H4 (cell line): ENCODE data around the gene GJE1. TPM values are rescaled to one million over a fixed set of nuclear protein-coding genes. Genes with fewer than 3 reads are reported as not detected.
"Not testable (repeated sequence)": the region's sequence is repeated elsewhere in the genome, so short reads cannot be mapped to it uniquely, and the experiment has no call there.

Experiments used
- DNase-seq: peaks from one replicate; pipeline ENCODE4 v3.0.0-alpha.2; 2015; ENCODE audit warnings: low spot score
- total RNA-seq: library from RNA; depleted of rRNA; stranded (reverse); fragments of >200 nt; shearing (Covaris generic); gene quantifications from 2 replicates; pipeline ENCODE4 v1.2.3, GENCODE V29; 2014; rRNA removed

The GJE1 gene
- not detected in 2 replicates for total RNA-seq

GRCh38 chr6:142132625-142133024, at the start of gene GJE1:
GJE1 (plus strand) TSS chr6:142132925; CDS start chr6:142133159, 234 bp downstream.
- DNase-seq, result no peak

- DNase-seq, result no peak
These were observed 44.5 kb upstream of the GJE1 start for GRCh38 chr6:142087950-142088857.

GRCh38 chr6:142088858-142089216, 43.9 kb upstream of the GJE1 start:
- DNase-seq, result no peak

- not testable (repeated sequence) for DNase-seq
These were observed 27.9 kb upstream of the GJE1 start for GRCh38 chr6:142104820-142105219.

- DNase-seq, result not testable (repeated sequence)
These were observed 21.9 kb upstream of the GJE1 start for GRCh38 chr6:142110820-142111219.

- peak; percentile 43 for DNase-seq
These were observed 20.2 kb upstream of the GJE1 start for GRCh38 chr6:142112451-142113061.

- DNase-seq, result no peak
These were observed 15.4 kb upstream of the GJE1 start for GRCh38 chr6:142117366-142117765.

GRCh38 chr6:142118328-142118727, 14.4 kb upstream of the GJE1 start:
- DNase-seq, result no peak

GRCh38 chr6:142118925-142119324, 13.8 kb upstream of the GJE1 start:
- DNase-seq, result no peak

GRCh38 chr6:142121342-142121741, 11.4 kb upstream of the GJE1 start:
- no peak for DNase-seq

- DNase-seq, result no peak
These were observed 1.9 kb upstream of the GJE1 start for GRCh38 chr6:142130814-142131213.

GRCh38 chr6:142138876-142139275, 6.2 kb downstream of the GJE1 start:
- no peak for DNase-seq

GRCh38 chr6:142141531-142141930, 8.8 kb downstream of the GJE1 start:
- DNase-seq, result not testable (repeated sequence)

- DNase-seq, result peak; percentile 98
These were observed 14.3 kb downstream of the GJE1 start, which contains the start of the genes NMBR and VTA1 for GRCh38 chr6:142146828-142147662. NMBR (minus strand) TSS chr6:142147122; CDS start chr6:142088658, 58,464 bp downstream. VTA1 (plus strand) TSS chr6:142147263; CDS start chr6:142147288, 25 bp downstream.

GRCh38 chr6:142152746-142153145, 20.0 kb downstream of the GJE1 start:
- DNase-seq, result no peak

GRCh38 chr6:142153196-142153595, 20.5 kb downstream of the GJE1 start:
- no peak for DNase-seq

- no peak for DNase-seq
These were observed 21.6 kb downstream of the GJE1 start for GRCh38 chr6:142154336-142154735.

- no peak for DNase-seq
These were observed 22.4 kb downstream of the GJE1 start for GRCh38 chr6:142155091-142155490.

- DNase-seq, result peak; percentile 3
These were observed 23.4 kb downstream of the GJE1 start for GRCh38 chr6:142155895-142156757.

- not testable (repeated sequence) for DNase-seq
These were observed 24.0 kb downstream of the GJE1 start for GRCh38 chr6:142156758-142157068.

- no peak for DNase-seq
These were observed 30.1 kb downstream of the GJE1 start for GRCh38 chr6:142162780-142163179.
